GM21390 (cell line): ENCODE data around the gene ERBB4.

Experiments used
- ATAC-seq: cut with Tn5 transposase; IDR thresholded peaks from one replicate; pipeline ENCODE4 v1.9.1; 2021; ENCODE audit not compliant: unreplicated experiment

ERBB4 gene

DNA sequence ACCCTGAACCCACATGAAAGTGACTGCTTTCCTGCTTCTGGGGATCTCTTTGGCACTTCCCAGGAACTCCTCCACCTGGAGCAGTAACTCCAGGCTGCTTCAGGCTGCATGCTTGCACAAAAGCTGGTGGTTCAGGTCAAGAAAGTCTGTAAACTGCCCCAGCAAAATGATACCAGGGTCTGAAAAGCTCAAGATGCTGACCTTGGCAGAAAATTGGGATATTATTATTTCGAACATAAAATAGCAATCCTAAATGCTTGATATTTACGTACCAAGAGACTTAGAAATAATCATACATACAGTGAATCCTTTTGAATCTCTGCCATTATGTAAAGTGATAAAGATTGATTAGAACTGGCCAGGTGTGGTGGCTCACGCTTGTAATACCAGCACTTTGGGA lies 674.3 kb downstream of the ERBB4 start:
- ATAC-seq: no peak

DNA sequence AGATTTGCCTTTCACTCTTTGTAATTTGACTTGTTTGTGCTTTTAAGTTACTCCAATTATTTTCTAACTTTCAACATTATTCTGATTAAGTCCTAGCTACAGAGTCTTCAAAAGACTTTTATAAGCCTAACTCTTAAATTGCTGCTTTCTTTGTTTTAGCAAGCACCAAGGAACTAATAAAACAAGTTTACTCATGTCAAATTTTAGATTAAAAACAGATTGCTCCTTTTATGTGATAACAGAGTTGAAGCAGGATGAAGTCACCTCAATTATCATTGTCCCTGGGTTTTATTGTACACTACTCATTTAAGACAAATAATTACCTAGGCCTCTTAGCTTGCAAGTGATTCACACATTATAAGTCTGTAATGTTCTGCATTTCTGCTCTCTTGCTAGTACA lies 678.4 kb downstream of the ERBB4 start:
- no peak for ATAC-seq

- no peak for ATAC-seq
Observed at GRCh38 chr2:211854832-211855231, 683.8 kb downstream of the ERBB4 start.

- no peak for ATAC-seq
Observed at GRCh38 chr2:211846714-211847113, 691.9 kb downstream of the ERBB4 start.

DNA sequence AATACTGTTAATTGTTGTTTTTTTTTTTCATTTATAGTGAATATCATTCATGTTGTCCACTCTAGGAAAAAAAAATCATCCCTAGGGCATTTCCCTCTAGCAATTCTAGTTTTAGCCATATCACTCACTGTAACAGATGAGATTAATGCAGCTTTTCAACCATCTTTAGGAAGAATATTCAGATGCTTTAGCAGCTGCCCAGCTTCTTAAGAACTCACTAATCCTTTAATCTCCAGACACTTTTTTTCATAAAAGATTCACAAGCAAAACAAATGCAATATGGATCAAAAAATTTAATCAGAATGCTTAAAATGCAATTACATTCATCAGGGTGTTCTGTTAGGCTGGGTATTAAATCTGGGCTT lies 692.6 kb downstream of the ERBB4 start:
- no peak for ATAC-seq

- no peak for ATAC-seq
Observed at GRCh38 chr2:211845338-211846035, 693.1 kb downstream of the ERBB4 start.

DNA sequence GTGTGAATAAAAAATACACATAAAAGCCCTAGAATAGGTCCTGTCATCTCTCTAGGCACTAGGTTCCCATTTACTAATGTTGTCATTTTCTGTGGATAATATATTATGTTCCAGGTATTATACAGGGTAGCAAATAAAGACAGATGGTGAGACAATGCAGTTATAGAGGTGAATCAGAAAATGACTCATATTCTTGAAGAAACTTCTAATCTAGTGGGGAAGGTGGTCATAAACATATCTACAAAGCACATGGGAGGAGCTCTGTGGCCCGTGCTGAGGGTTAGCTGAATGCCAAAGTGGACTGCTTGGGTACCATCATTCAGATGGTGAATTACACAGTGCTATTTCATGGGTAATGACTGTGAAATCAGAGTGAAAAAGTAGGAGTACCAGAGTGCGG lies 700.9 kb downstream of the ERBB4 start:
- no peak for ATAC-seq

GRCh38 chr2:211837206-211837605 lies 701.4 kb downstream of the ERBB4 start:
- ATAC-seq: no peak

GRCh38 chr2:211836409-211836808 lies 702.2 kb downstream of the ERBB4 start:
- ATAC-seq: no peak

DNA sequence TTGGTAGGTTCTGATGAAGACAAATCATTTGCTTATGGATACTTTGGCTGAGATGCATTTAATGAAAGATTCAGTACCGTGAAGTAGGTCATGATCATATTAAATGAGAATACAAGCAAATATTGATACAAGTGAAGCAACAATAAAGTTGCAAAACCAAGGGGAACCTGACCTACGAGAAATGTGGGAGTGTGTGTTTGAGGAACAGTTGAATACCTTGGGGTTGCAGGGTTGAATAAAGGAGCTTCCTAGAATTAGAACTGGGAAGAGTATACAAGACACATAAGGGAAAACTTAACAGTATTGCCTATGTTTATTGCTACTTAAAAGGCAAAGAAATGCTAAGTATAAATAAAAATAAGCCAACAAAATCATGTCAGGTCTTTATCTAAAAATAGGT lies 702.9 kb downstream of the ERBB4 start:
- no peak for ATAC-seq

GRCh38 chr2:211833582-211834279 lies 704.9 kb downstream of the ERBB4 start:
- no peak for ATAC-seq

GRCh38 chr2:211829725-211830124 lies 708.9 kb downstream of the ERBB4 start:
- ATAC-seq: no peak

GRCh38 chr2:211823886-211824479 lies 714.6 kb downstream of the ERBB4 start:
- no peak for ATAC-seq

DNA sequence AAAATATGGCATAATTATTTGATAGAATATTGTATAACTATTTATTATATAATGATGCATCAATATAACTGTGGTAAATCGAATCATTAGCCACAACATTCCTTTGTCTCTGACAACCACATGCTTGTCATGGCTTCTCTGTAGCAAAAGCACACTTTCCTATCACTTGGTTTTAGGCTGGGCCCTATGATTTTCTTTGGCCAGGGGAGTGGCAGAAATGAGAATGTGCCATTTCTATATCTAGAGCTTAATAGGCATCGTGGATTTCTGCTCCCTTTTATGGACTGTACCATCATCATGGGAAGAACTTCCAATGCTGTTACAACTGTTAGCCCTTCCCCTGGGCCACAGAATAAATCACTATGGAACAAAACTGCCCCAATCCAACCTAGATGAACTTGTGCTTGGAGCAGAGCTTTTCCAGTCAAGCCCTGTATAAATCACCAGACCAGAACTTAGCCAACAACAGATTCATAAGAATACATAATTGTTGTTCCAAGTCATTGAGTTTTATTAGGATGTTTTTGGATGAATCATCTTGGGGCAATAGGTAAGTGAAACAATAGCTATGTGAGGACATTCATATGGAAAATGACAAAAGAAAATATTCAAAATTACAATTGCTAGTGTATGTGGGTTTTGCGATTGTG lies 715.8 kb downstream of the ERBB4 start:
- no peak for ATAC-seq

DNA sequence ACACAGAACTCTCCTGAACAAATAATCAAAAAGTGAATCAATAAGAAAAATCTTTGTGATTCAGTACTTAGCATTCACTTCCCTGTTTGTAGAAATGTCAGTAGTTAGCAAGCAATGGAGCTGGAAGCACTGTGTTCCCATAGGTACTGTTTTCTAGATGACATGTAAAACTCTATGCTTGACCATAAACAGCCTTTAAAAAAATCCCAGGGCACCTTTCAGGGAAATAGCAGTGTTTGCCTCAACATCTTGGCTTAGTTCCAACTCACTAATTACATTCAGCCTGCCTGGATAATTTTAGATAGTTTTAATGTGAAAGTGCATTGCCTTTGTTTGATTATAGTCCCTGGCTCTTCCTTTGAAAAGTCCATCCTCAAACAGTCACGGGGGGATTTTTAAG lies 721.8 kb downstream of the ERBB4 start:
- ATAC-seq: no peak

GRCh38 chr2:211812587-211812986 lies 726.0 kb downstream of the ERBB4 start:
- ATAC-seq: no peak

DNA sequence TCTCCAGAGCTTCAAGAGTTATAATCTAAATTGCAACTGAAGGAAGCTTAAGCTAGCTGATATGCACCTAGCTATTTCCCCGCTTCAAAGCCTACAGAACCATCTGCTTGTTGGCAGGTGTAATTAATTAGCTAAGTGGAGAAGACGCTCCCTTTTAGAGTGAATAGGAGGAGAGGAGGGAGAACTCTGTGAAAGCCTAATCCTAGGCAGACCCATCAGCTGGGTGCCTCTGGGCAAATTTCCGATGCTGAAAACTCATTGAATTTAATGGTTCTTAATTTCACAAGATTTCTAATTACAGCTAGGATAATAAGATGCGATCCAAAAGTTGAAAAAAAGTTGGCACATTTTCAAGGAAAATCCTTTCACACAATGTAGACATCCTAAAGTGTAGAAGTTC lies 735.9 kb downstream of the ERBB4 start:
- no peak for ATAC-seq

- no peak for ATAC-seq
Observed at GRCh38 chr2:211800001-211800400, 738.6 kb downstream of the ERBB4 start.

DNA sequence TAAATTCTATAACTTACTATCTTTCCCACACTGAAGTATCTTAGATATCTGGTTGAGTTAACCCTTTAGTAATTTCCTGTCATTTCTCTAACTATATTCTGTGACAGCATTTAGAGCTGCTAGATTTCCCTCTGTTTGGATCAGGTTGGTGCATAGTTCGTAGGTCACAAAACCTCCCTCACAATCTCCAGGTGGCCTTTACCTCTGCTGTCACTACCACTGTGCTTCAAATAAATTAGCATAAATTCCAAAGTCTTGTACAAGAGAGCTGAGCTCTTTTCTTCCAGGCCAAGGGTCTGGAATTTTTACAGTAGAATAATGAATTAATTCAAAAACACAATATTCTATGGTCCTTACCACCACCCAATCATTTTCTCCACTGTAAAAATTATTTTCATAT lies 739.7 kb downstream of the ERBB4 start:
- no peak for ATAC-seq

GRCh38 chr2:211793690-211794089 lies 744.9 kb downstream of the ERBB4 start:
- ATAC-seq: no peak

- ATAC-seq: no peak
Observed at GRCh38 chr2:211789982-211790381, 748.6 kb downstream of the ERBB4 start.

DNA sequence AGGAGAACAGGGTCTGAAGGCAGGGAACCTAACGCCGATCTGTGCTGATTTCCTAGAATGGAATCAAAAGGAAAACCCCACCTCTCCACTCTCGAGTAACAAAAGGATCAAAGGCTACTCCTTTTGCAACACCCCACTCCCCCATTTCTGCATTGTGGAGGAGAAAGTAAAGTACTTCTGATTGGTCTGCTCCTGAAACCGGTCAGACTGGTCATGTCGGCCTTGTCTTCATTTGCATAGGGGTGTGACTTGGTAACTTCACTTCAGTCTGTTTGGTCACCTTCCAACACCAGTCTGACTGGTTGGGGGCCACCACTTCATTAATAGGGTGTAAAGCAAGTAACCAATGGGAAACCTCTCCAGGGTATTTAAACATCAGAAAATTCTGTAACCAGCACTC lies 771.9 kb downstream of the ERBB4 start:
- ATAC-seq: no peak
